SU-DHL-6 (cell line): Measurements from ENCODE around the gene ABCA12.

Experiments
- H2AFZ ChIP-seq: fragments of 200-600 bp; sonication (generic); 2 replicates; pipeline ENCODE4 v1.6.1; 2014; ENCODE audit warnings: low read depth, mild to moderate bottlenecking, moderate library complexity, mixed read lengths, antibody characterized with exemption, low read length; ENCODE audit not compliant: severe bottlenecking
- H3F3A ChIP-seq: fragments of 200-600 bp; shearing (Covaris generic); 2 replicates; pipeline ENCODE4 v1.6.0; 2016; ENCODE audit warnings: antibody characterized with exemption, mild to moderate bottlenecking; ENCODE audit not compliant: insufficient read depth
- H3K27ac ChIP-seq: fragments of 200-600 bp; sonication (generic); 2 replicates; pipeline ENCODE4 v1.5.1; 2016; ENCODE audit warnings: low read depth, mild to moderate bottlenecking, low read length, moderate library complexity, mixed read lengths
- H3K27me3 ChIP-seq: fragments of 200-600 bp; sonication (generic), shearing (Covaris generic); 2 replicates; pipeline ENCODE4 v1.6.0; 2014; ENCODE audit warnings: mild to moderate bottlenecking, low read length
- H3K36me3 ChIP-seq: fragments of 200-600 bp; sonication (generic); 2 replicates; pipeline ENCODE4 v1.6.1; 2014; ENCODE audit warnings: mild to moderate bottlenecking, low read length, mixed read lengths
- H3K4me2 ChIP-seq: fragments of 300-600, 200-600 bp; shearing (Covaris generic), sonication (generic); 2 replicates; pipeline ENCODE4 v1.6.0; 2014; ENCODE audit warnings: low read length, low read depth, mild to moderate bottlenecking; ENCODE audit not compliant: poor library complexity, severe bottlenecking
- H3K4me3 ChIP-seq: fragments of 200-600 bp; sonication (generic); 2 replicates; pipeline ENCODE4 v1.5.1; 2014; ENCODE audit warnings: antibody characterized with exemption, low read length, mild to moderate bottlenecking, mixed read lengths; ENCODE audit not compliant: insufficient read depth, poor library complexity, severe bottlenecking
- H3K79me2 ChIP-seq: fragments of 200-600 bp; sonication (generic); 2 replicates; pipeline ENCODE4 v1.6.1; 2014; ENCODE audit warnings: mild to moderate bottlenecking, low read length, moderate library complexity; ENCODE audit not compliant: insufficient read depth
- H3K9ac ChIP-seq: fragments of 200-600 bp; sonication (generic); 2 replicates; pipeline ENCODE4 v1.7.0; 2014; ENCODE audit warnings: mild to moderate bottlenecking, low read length
- H3K9me2 ChIP-seq: fragments of 200-600 bp; sonication (generic); replicated peaks from 2 replicates; pipeline ENCODE4 v1.6.1; 2014; ENCODE audit warnings: low read length; ENCODE audit not compliant: insufficient read depth
- H3K9me3 ChIP-seq: fragments of 200-600 bp; sonication (generic); 2 replicates; pipeline ENCODE4 v1.6.1; 2014; ENCODE audit warnings: low read length, mixed read lengths; ENCODE audit not compliant: insufficient read depth
- H4K20me1 ChIP-seq: fragments of 200-600 bp; sonication (generic); 2 replicates; pipeline ENCODE4 v1.6.1; 2014; ENCODE audit warnings: low read depth, mild to moderate bottlenecking, antibody characterized with exemption, low read length, moderate library complexity, mixed read lengths
- EZH2phosphoT487 ChIP-seq: fragments of 200-600 bp; sonication (generic), shearing (Covaris generic); conservative IDR thresholded peaks from 2 replicates; pipeline ENCODE4 v1.6.1; 2018; ENCODE audit warnings: mild to moderate bottlenecking, antibody characterized with exemption, low read length, moderate library complexity, mixed read lengths
- TF ChIP-seq, protein P1 (sequence below): fragments of 200-600 bp; sonication (generic); IDR thresholded peaks from one replicate; pipeline ENCODE4 v1.5.1; 2017; ENCODE audit warnings: antibody characterized with exemption, mild to moderate bottlenecking, low read length, moderate library complexity; ENCODE audit not compliant: insufficient read depth, poor library complexity, severe bottlenecking

The ABCA12 gene

DNA sequence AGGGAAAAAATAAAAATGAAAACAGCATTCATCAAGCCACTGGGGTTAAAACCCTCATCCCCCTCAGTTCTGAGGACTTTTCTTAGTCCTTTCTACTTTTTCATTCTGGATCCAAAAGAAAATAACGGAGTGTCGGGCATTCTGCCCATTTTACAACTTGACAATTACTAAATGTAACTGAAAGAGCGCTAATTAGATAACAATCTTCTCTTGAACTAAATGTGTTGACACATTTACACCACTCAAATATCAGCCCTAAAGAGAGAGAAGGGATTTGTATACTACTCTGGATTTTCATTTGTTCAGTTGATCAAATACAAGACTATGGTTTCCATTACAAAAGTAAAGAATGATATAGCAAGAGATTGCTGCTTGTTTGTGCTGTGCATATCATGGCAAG, 27.5 kb downstream of the ABCA12 start:
- Histone ChIP-seq H3K4me3 (no peak overlapping the region), H3K9me3 (no peaks in the 10 kb centered on the region), H3K4me2 (no peak overlapping the region), H3K9me2 (no peaks in the 10 kb centered on the region), H2AFZ (no peak overlapping the region), H3F3A (no peaks in the 10 kb centered on the region), H3K27me3 (no peaks in the 10 kb centered on the region), H3K36me3 (no peaks in the 10 kb centered on the region), H4K20me1 (no peaks in the 10 kb centered on the region), H3K27ac (no peak overlapping the region), H3K9ac (no peak overlapping the region), H3K79me2 (no peaks in the 10 kb centered on the region)
- TF ChIP-seq, protein P1, sequence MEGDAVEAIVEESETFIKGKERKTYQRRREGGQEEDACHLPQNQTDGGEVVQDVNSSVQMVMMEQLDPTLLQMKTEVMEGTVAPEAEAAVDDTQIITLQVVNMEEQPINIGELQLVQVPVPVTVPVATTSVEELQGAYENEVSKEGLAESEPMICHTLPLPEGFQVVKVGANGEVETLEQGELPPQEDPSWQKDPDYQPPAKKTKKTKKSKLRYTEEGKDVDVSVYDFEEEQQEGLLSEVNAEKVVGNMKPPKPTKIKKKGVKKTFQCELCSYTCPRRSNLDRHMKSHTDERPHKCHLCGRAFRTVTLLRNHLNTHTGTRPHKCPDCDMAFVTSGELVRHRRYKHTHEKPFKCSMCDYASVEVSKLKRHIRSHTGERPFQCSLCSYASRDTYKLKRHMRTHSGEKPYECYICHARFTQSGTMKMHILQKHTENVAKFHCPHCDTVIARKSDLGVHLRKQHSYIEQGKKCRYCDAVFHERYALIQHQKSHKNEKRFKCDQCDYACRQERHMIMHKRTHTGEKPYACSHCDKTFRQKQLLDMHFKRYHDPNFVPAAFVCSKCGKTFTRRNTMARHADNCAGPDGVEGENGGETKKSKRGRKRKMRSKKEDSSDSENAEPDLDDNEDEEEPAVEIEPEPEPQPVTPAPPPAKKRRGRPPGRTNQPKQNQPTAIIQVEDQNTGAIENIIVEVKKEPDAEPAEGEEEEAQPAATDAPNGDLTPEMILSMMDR, result no peak
- no peak for TF ChIP-seq EZH2phosphoT487

DNA sequence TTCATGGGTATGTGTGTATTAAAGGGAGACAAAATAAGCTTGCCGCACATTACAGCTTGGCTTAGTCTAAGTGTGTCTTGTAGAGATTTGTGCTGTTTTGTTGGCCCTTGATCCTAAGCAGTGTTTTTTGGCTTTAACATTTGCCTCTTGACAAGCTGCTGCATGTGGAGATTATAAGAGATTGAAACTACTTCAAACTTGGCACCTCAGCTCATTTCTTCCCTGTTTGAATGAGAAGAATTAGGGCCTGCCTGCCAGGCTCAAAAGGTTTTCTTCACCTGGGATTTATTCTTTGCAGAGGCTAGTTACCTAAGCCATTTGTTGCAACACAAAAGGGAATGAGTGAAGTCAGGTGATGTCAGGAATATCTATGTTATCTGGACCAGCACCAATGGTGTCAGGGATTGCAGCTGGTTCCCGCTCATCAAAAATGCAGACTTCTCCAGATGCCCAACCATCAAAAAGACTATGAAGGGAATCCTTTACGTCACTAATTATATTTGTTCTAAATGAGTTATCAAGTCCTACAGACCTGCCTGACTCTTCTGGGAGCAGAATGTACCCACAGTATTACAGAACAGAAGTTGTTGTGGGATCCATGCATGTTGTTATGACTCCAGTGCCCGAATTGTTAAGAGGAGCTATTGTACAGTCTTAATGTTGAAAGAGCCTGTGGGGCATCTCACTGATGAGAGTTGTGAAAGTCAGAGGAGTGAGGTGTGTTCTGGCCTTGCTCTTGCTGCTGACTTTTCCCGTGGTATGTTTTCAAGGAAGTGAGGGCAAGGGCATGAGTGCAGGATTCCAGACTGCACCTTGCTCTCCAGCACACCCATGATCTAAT, 31.0 kb downstream of the ABCA12 start:
- Histone ChIP-seq H3K4me3 (no peak overlapping the region), H3F3A (no peaks in the 10 kb centered on the region), H3K36me3 (no peaks in the 10 kb centered on the region), H3K4me2 (no peak overlapping the region), H2AFZ (no peak overlapping the region), H3K9me2 (no peaks in the 10 kb centered on the region), H3K27ac (no peak overlapping the region), H3K27me3 (no peaks in the 10 kb centered on the region), H3K9ac (no peak overlapping the region), H3K79me2 (no peaks in the 10 kb centered on the region), H3K9me3 (no peaks in the 10 kb centered on the region), H4K20me1 (no peaks in the 10 kb centered on the region)
- TF ChIP-seq, protein P1, result no peak
- TF ChIP-seq EZH2phosphoT487, result no peak

DNA sequence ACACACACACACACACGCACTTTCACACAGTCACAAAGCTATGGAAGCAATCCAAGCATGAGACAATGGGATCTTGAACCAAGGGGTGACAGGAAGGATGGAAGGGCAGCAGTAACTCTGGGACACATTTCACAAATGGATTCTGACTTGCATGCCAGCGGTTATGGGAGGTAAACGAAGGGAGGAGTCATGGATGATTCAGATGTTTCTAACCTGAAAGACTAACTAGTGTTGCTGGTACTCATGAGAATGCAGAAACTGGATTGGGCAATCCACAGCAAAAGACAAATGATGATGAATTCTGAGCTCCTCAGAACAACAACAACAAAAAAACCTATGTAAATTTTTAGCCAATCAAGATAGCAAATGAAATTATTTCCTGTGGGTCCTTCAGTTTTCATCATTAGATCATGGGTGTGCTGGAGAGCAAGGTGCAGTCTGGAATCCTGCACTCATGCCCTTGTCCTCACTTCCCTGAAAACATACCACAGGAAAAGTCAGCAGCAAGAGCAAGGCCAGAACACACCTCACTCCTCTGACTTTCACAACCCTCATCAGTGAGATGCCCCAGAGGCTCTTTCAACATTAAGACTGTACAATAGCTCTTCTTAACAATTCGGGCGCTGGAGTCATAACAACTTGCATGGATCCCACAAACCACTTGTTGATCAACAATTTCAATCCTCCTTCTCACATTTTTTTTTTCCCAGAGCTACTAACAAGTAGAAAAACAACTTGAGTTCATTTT, 32.6 kb downstream of the ABCA12 start:
- H3K4me2 ChIP-seq, result no peak overlapping the region
- no peak overlapping the region for H3K27ac ChIP-seq
- no peak for TF ChIP-seq EZH2phosphoT487
- TF ChIP-seq, protein P1, result no peak
- no peak overlapping the region for H3K9ac ChIP-seq
- no peak overlapping the region for H2AFZ ChIP-seq
- no peaks in the 10 kb centered on the region for H3F3A ChIP-seq
- H4K20me1 ChIP-seq, result no peaks in the 10 kb centered on the region
- no peaks in the 10 kb centered on the region for H3K9me3 ChIP-seq
- no peak overlapping the region for H3K4me3 ChIP-seq
- H3K9me2 ChIP-seq, result no peaks in the 10 kb centered on the region
- no peaks in the 10 kb centered on the region for H3K79me2 ChIP-seq
- H3K27me3 ChIP-seq, result no peaks in the 10 kb centered on the region
- H3K36me3 ChIP-seq, result no peaks in the 10 kb centered on the region
